H1 (cell line): ENCODE results near the gene TEX14. TPM values are rescaled to one million over a fixed set of nuclear protein-coding genes. Genes with fewer than 3 reads are reported as not detected.
A peak's percentile ranks its signal among the peaks of the same experiment; 100 is the strongest.

Experiments
- CTCF ChIA-PET: fragments of 300-600 bp; sonication (Branson Sonifier 250); formaldehyde crosslinking; loops from one replicate; lab custom pipeline; 2021; ENCODE audit not compliant: partially characterized antibody; lab: Charles Lee
- POLR2A ChIA-PET: fragments of 300-600 bp; sonication (Branson Sonifier 250); formaldehyde crosslinking; loops from one replicate; lab custom pipeline; 2021; ENCODE audit warnings: inconsistent platforms; ENCODE audit not compliant: partially characterized antibody; lab: Charles Lee
- DNase-seq, 2 experiments: peaks; one replicate each; pipeline versions ENCODE4 v3.0.0 to v3.0.0-alpha.2; 2010 to 2022; ENCODE audit warnings: low spot score in 2 of 2, low read depth in 1 of 2, mixed read lengths in 1 of 2
- FAIRE-seq: peaks from 2 replicates; lab custom pipeline; 2011; peaks lifted over from hg19 to GRCh38; lab: Jason Lieb, UNC
- H2AFZ ChIP-seq: 2 replicates; pipeline ENCODE4 v1.8.1; 2012; ENCODE audit warnings: low read length, inconsistent platforms
- H2AK5ac ChIP-seq: 2 replicates; pipeline ENCODE4 v1.6.1; 2013; ENCODE audit warnings: low read depth, low read length
- H2BK120ac ChIP-seq: replicated peaks from 2 replicates; pipeline ENCODE3; 2013; ENCODE audit warnings: low read depth, low read length, inconsistent platforms
- H2BK12ac ChIP-seq: 2 replicates; pipeline ENCODE4 v1.6.1; 2013; ENCODE audit warnings: low read depth, low read length
- H2BK15ac ChIP-seq: 2 replicates; pipeline ENCODE4 v1.6.1; 2013; ENCODE audit warnings: low read length
- H2BK20ac ChIP-seq: 2 replicates; pipeline ENCODE4 v1.6.1; 2013; ENCODE audit warnings: low read length
- H2BK5ac ChIP-seq: 2 replicates; pipeline ENCODE4 v1.6.1; 2013; ENCODE audit warnings: low read depth, low read length
- H3K14ac ChIP-seq: 2 replicates; pipeline ENCODE4 v1.6.1; 2013; ENCODE audit warnings: inconsistent platforms; ENCODE audit not compliant: insufficient read length
- H3K18ac ChIP-seq: 2 replicates; pipeline ENCODE4 v1.6.1; 2013; ENCODE audit warnings: low read length; ENCODE audit errors: extremely low read depth
- H3K23ac ChIP-seq: 2 replicates; pipeline ENCODE4 v1.6.1; 2013; ENCODE audit warnings: inconsistent platforms; ENCODE audit not compliant: insufficient read length
- H3K23me2 ChIP-seq: 2 replicates; pipeline ENCODE4 v1.6.1; 2013; ENCODE audit warnings: low read depth, low read length
- H3K27ac ChIP-seq: 2 replicates; pipeline ENCODE4 v1.6.1; 2011; ENCODE audit warnings: low read depth, low read length, inconsistent platforms
- H3K27me3 ChIP-seq, 4 experiments: replicated peaks in 1 of 4; 1 replicate in 1 of 4; 2 replicates in 3 of 4; pipeline versions ENCODE4 v1.6.1 to v1.8.1; 2011 to 2013; ENCODE audit warnings: low read length in 3 of 4, mild to moderate bottlenecking in 3 of 4, inconsistent platforms in 2 of 4, mixed read lengths in 2 of 4, moderate library complexity in 1 of 4; ENCODE audit not compliant: control insufficient read depth in 3 of 4, insufficient read depth in 3 of 4; ENCODE audit errors: extremely low read depth in 1 of 4
- H3K36me3 ChIP-seq, 4 experiments: 2 replicates each; pipeline versions ENCODE4 v1.6.1 to v1.8.1; 2011 to 2013; ENCODE audit warnings: mild to moderate bottlenecking in 4 of 4, low read length in 3 of 4, moderate library complexity in 2 of 4, control low read depth in 1 of 4, inconsistent platforms in 1 of 4; ENCODE audit not compliant: insufficient read depth in 4 of 4, control insufficient read depth in 2 of 4
- H3K4ac ChIP-seq: replicated peaks from 2 replicates; pipeline ENCODE3; 2013; ENCODE audit warnings: low read length, low read depth, mixed read lengths, inconsistent platforms; ENCODE audit not compliant: insufficient read length
- H3K4me1 ChIP-seq, 4 experiments: replicated peaks in 1 of 4; 1 replicate in 1 of 4; 2 replicates in 3 of 4; pipeline versions ENCODE4 v1.6.1 to v1.8.1; 2011 to 2013; ENCODE audit warnings: low read length in 3 of 4, inconsistent platforms in 2 of 4, mixed read lengths in 1 of 4; ENCODE audit not compliant: insufficient read depth in 4 of 4, control insufficient read depth in 3 of 4
- H3K4me2 ChIP-seq, 2 experiments: 2 replicates each; pipeline versions ENCODE4 v1.6.1 to v1.8.1; 2011 to 2013; ENCODE audit warnings: low read depth in 2 of 2, low read length in 2 of 2, control low read depth in 1 of 2, inconsistent platforms in 1 of 2, mild to moderate bottlenecking in 1 of 2; ENCODE audit not compliant: insufficient read depth in 1 of 2
- H3K4me3 ChIP-seq, 4 experiments: fragments of 200-600, 300-600 bp in 1 of 4; sonication (generic), shearing (Covaris generic), sonication (Bioruptor Twin) in 1 of 4; 2 replicates each; pipeline versions ENCODE4 v1.5.1 to v1.8.1; 2011 to 2016; ENCODE audit warnings: low read length in 4 of 4, low read depth in 3 of 4, control low read depth in 2 of 4, inconsistent platforms in 2 of 4, mild to moderate bottlenecking in 2 of 4, mixed read lengths in 1 of 4, moderate library complexity in 1 of 4; ENCODE audit not compliant: insufficient read depth in 2 of 4; ENCODE audit errors: extremely low read depth in 1 of 4
- H3K56ac ChIP-seq: replicated peaks from 2 replicates; pipeline ENCODE3; 2013; ENCODE audit warnings: low read depth, mild to moderate bottlenecking, mixed read lengths, low read length, inconsistent platforms; ENCODE audit not compliant: insufficient read length
- H3K79me1 ChIP-seq: 2 replicates; pipeline ENCODE4 v1.6.1; 2013; ENCODE audit warnings: low read depth, low read length, control low read depth
- H3K79me2 ChIP-seq, 2 experiments: 2 replicates each; pipeline versions ENCODE4 v1.6.1 to v1.8.1; 2012 to 2013; ENCODE audit warnings: low read length in 2 of 2, mild to moderate bottlenecking in 2 of 2, inconsistent platforms in 1 of 2; ENCODE audit not compliant: insufficient read depth in 2 of 2, control insufficient read depth in 1 of 2
- H3K9ac ChIP-seq, 4 experiments: replicated peaks in 1 of 4; 1 replicate in 1 of 4; 2 replicates in 3 of 4; pipeline versions ENCODE4 v1.6.1 to v1.8.1; 2011 to 2013; ENCODE audit warnings: low read depth in 3 of 4, low read length in 3 of 4, control low read depth in 2 of 4, mild to moderate bottlenecking in 2 of 4, moderate library complexity in 2 of 4, inconsistent platforms in 1 of 4; ENCODE audit errors: extremely low read depth in 1 of 4
- H3K9me3 ChIP-seq, 2 experiments: 2 replicates each; pipeline versions ENCODE4 v1.6.1 to v1.8.1; 2012 to 2013; ENCODE audit warnings: mild to moderate bottlenecking in 2 of 2, moderate library complexity in 2 of 2, control low read depth in 1 of 2, inconsistent platforms in 1 of 2, low read depth in 1 of 2, low read length in 1 of 2, mixed read lengths in 1 of 2; ENCODE audit not compliant: insufficient read depth in 2 of 2
- H4K20me1 ChIP-seq, 2 experiments: replicated peaks in 1 of 2; 2 replicates each; pipeline versions ENCODE3 to v1.8.1; 2011 to 2013; ENCODE audit warnings: inconsistent platforms in 2 of 2, low read length in 2 of 2, mild to moderate bottlenecking in 1 of 2; ENCODE audit not compliant: insufficient read depth in 2 of 2, control insufficient read depth in 1 of 2
- H4K5ac ChIP-seq: 2 replicates; pipeline ENCODE4 v1.6.1; 2013; ENCODE audit warnings: low read length, low read depth, mixed read lengths, inconsistent platforms; ENCODE audit not compliant: insufficient read length
- H4K8ac ChIP-seq: 2 replicates; pipeline ENCODE4 v1.8.0; 2013; ENCODE audit warnings: mild to moderate bottlenecking, moderate library complexity, low read length, inconsistent platforms; ENCODE audit not compliant: insufficient read depth; ENCODE audit errors: extremely low read depth
- H4K91ac ChIP-seq: replicated peaks from 2 replicates; pipeline ENCODE3; 2013; ENCODE audit warnings: low read length, mixed read lengths, inconsistent platforms; ENCODE audit not compliant: insufficient read length
- HDAC2 ChIP-seq, 2 experiments: fragments of 300-600 bp in 1 of 2; sonication (generic) in 1 of 2; IDR thresholded peaks; 2 replicates each; pipeline ENCODE4 v1.6.1; 2011 to 2012; ENCODE audit warnings: low read depth in 2 of 2, low read length in 2 of 2, mild to moderate bottlenecking in 2 of 2, moderate library complexity in 2 of 2, borderline replicate concordance in 1 of 2, inconsistent platforms in 1 of 2
- KDM1A ChIP-seq: fragments of 200-600, 300-600 bp; sonication (generic); IDR thresholded peaks from 2 replicates; pipeline ENCODE4 v1.7.1; 2016; ENCODE audit warnings: mild to moderate bottlenecking, low read length, borderline replicate concordance
- SP2 ChIP-seq: IDR thresholded peaks from 2 replicates; pipeline ENCODE4 v1.6.1; 2012; ENCODE audit warnings: mild to moderate bottlenecking, low read length, inconsistent platforms
- WGBS, 2 experiments: shearing (Covaris generic) in 1 of 2; methylation state at CpG; one replicate each; pipeline versions ENCODE4 v1.1.6 to v1.1.7; 2013 to 2015; ENCODE audit warnings: low lambda C conversion rate in 2 of 2, mixed read lengths in 2 of 2, inconsistent platforms in 1 of 2, low coverage in 1 of 2, missing lambda C conversion rate in 1 of 2; ENCODE audit not compliant: insufficient replicate concordance in 2 of 2, insufficient coverage in 1 of 2, insufficient read length in 1 of 2; ENCODE audit errors: extremely low coverage in 1 of 2, missing lambda C conversion rate in 1 of 2; 5-methylcytosine and 5-hydroxymethylcytosine counted together
- polyA plus RNA-seq, 7 experiments: library from polyadenylated mRNA; depleted of rRNA in 3 of 7; stranded (reverse) in 5 of 7; unstranded in 2 of 7; fragments of >200 nt in 5 of 7; fragments of 200-250 nt in 2 of 7; gene quantifications; 1 replicate in 5 of 7; 2 replicates in 1 of 7; 4 replicates in 1 of 7; pipeline versions ENCODE4 v1.2.1 to v1.2.3, GENCODE V29; 2011 to 2013; ENCODE audit warnings: missing spikeins in 2 of 7, mixed read lengths in 2 of 7
- total RNA-seq: library from RNA; stranded (reverse); fragmentation: NEBNext Ultra II Directional; extraction: Animal tissue kit (Norgen Biotek cat#: 25700); gene quantifications from 2 replicates; pipeline ENCODE4 v1.2.1, GENCODE V29; 2021

TEX14 gene
- total and polyA plus RNA-seq, 2 of the 8 experiments (the other 6 are each of a cell fraction or from before 2014, with no cell fraction given): 0.83 to 2.5 TPM

DNA sequence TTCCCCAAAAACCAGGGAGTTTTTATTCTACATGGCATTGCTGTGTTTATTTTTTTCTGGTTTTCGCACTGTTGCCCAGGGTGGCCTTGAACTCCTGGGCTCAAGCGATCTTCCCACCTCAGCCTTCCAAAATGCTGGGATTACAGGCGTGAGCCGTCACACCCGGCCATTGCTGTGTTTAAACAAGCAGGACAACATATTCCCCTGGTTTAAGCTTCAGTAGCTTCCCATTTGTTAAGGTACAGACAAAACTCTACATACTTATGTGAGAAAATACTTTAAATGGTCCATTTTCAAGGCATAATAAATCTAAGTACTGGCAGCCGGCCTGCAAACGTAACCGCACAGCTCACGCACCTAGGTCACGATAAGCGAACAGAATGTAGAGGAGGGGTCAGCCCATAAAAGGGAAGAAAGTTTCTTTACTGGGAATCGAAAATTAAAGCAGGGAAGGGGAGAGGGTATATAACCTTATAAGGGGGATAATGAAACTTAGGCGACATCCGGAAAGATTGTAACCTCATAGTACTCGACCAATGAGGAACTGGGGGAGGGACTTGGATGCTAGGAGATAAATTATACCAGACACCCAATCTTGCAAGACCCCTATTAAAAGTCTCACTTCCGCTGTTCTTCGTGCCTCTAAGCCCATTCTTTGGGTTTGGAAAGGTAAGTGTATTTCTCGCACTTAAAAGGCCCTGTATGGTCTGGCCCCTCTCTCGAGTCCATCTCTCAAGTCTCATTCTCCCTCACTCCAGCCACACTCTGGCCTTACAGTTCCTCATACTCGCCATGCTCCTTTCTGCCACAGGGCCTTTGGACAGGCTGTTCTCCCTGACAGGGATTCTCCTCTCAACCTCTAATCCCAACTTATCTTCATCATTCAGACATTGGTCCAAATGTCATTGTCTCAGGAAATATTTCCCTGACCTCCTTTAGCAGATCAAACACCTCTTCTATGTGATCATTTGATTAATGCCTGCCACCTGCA is 59.2 kb downstream of the TEX14 start:
- H3K23ac ChIP-seq: no peak overlapping the region
- H3K27ac ChIP-seq: peak overlapping the region; percentile 96
- WGBS, 2 experiments: 77% methylated on average over 20 of the region's 20 CpGs; no CpG with 5 or more reads in 1 of the 2 experiments
- no peaks in the 10 kb centered on the region for H3K9me3 ChIP-seq
- H4K8ac ChIP-seq: peak overlapping the region; percentile 92
- H3K4me3 ChIP-seq: peak overlapping the region; percentile 41 to 65 (median 48); a peak in 7 of 8 replicates
- peak overlapping the region; percentile 25; the same call in 1 of the 2 replicates for H2AK5ac ChIP-seq
- no peak overlapping the region for H3K4ac ChIP-seq
- no peak overlapping the region for H2BK20ac ChIP-seq
- FAIRE-seq: no peak
- peak overlapping the region; percentile 68 for H2BK12ac ChIP-seq
- H3K18ac ChIP-seq: no peak overlapping the region; the same call in 1 of the 2 replicates
- H3K27me3 ChIP-seq: no peaks in the 10 kb centered on the region
- TF ChIP-seq KDM1A (peak; percentile 87), SP2 (no peak), HDAC2 (IDR thresholded peaks at IDR 0.05; ENCODE audit: borderline replicate concordance in 1 of 2, low read depth in 2 of 2, low read length in 2 of 2) (peak in 1 of 2 experiments; percentile 45; a peak in 1 of 4 replicates)
- H4K91ac ChIP-seq: peak overlapping the region; percentile 73
- H2BK120ac ChIP-seq: peak overlapping the region; percentile 61
- H3K4me2 ChIP-seq: peak overlapping the region; percentile 66 to 76
- H3K79me1 ChIP-seq: no peaks in the 10 kb centered on the region
- H4K20me1 ChIP-seq: no peaks in the 10 kb centered on the region
- POLR2A ChIA-PET: interaction anchor here (0.7 to 5.6 kb wide), 59 partner anchors 10 to 706 kb away, joined by 3 to 230 read pairs (median 7); partner anchors contain the start of genes MTMR4, PPM1E, PRR11 and RAD51C
- DNase-seq: no peak
- H2BK15ac ChIP-seq: peak overlapping the region; percentile 83; the same call in 1 of the 2 replicates
- H2AFZ ChIP-seq: peak overlapping the region; percentile 30; the same call in 1 of the 2 replicates
- CTCF ChIA-PET: interaction anchor here (0.8 to 2.0 kb wide), 7 partner anchors 11 to 114 kb away, joined by 3 to 7 read pairs (median 4); no protein-coding TSS in a partner anchor
- no peaks in the 10 kb centered on the region for H3K36me3 ChIP-seq
- H4K5ac ChIP-seq: peak overlapping the region; percentile 61
- no peak overlapping the region for H3K14ac ChIP-seq
- H3K4me1 ChIP-seq: peaks cover 0 to 3% (median 2%) of the 10 kb centered on the region in 4 experiments; a peak in 6 of 7 replicates
- H3K79me2 ChIP-seq: no peaks in the 10 kb centered on the region
- peak overlapping the region; percentile 9 to 87 (median 76); a peak in 6 of 7 replicates for H3K9ac ChIP-seq
- 0 out of 2 replicates have a peak, but pooled peaks cover 2% of the 10 kb centered on the region for H3K23me2 ChIP-seq
- peak overlapping the region; percentile 85 for H2BK5ac ChIP-seq
- H3K56ac ChIP-seq: peak overlapping the region; percentile 8
